Spleen (tissue), 11 donors: ENCODE measurements around the gene JPH4. TPM values are rescaled to one million over a fixed set of nuclear protein-coding genes. Genes with fewer than 3 reads are reported as not detected.

Experiments used
- DNase-seq: peaks from one replicate; pipeline ENCODE4 v3.0.0-alpha.2; 2020
- H3K27ac ChIP-seq, 8 donors: fragments of 200-600 bp; sonication (generic) in 7 of 8; 1 replicate in 4 of 8; 2 replicates in 4 of 8; pipeline versions ENCODE4 v1.5.0 to v1.8.0; 2016 to 2021; ENCODE audit warnings: inconsistent platforms in 4 of 8, mild to moderate bottlenecking in 4 of 8, moderate library complexity in 1 of 8
- H3K27me3 ChIP-seq, 7 donors: fragments of 200-600 bp; sonication (generic) in 6 of 7; replicated peaks in 1 of 7; 1 replicate in 4 of 7; 2 replicates in 3 of 7; pipeline versions ENCODE4 v1.5.0 to v1.8.0; 2016 to 2021; ENCODE audit warnings: inconsistent platforms in 3 of 7, mild to moderate bottlenecking in 1 of 7
- H3K36me3 ChIP-seq, 6 donors: fragments of 200-600 bp; sonication (generic) in 5 of 6; 1 replicate in 4 of 6; 2 replicates in 2 of 6; pipeline versions ENCODE4 v1.5.0 to v1.8.0; 2016 to 2021; ENCODE audit warnings: inconsistent platforms in 2 of 6
- H3K4me1 ChIP-seq, 6 donors: fragments of 200-600 bp; sonication (generic) in 5 of 6; 1 replicate in 3 of 6; 2 replicates in 3 of 6; pipeline versions ENCODE4 v1.5.0 to v1.8.0; 2016 to 2021; ENCODE audit warnings: inconsistent platforms in 3 of 6
- H3K4me3 ChIP-seq, 8 donors: fragments of 200-600 bp; sonication (generic) in 7 of 8; 1 replicate in 4 of 8; 2 replicates in 4 of 8; pipeline versions ENCODE4 v1.5.0 to v1.8.0; 2016 to 2021; ENCODE audit warnings: inconsistent platforms in 4 of 8, mild to moderate bottlenecking in 4 of 8, moderate library complexity in 2 of 8
- H3K9me3 ChIP-seq, 8 donors: fragments of 200-600 bp; sonication (generic) in 7 of 8; 1 replicate in 4 of 8; 2 replicates in 4 of 8; pipeline versions ENCODE4 v1.5.0 to v1.8.0; 2016 to 2021; ENCODE audit warnings: inconsistent platforms in 4 of 8
- CTCF ChIP-seq, 11 experiments: fragments of 200-600 bp in 7 of 11; fragments of 450-650 bp in 4 of 11; sonication (generic) in 4 of 11; IDR thresholded peaks in 8 of 11; conservative IDR thresholded peaks in 3 of 11; 1 replicate in 7 of 11; 2 replicates in 4 of 11; pipeline versions ENCODE4 v1.4.0 to v1.8.0; 2016 to 2021; ENCODE audit warnings: antibody characterized with exemption in 11 of 11, inconsistent platforms in 4 of 11, mild to moderate bottlenecking in 1 of 11
- POLR2A ChIP-seq, 3 donors: fragments of 450-650 bp; IDR thresholded peaks; one replicate each; pipeline ENCODE4 v1.5.1; 2017; ENCODE audit warnings: antibody characterized with exemption in 3 of 3, mild to moderate bottlenecking in 1 of 3
- POLR2AphosphoS5 ChIP-seq, 3 donors: sonication (generic); formaldehyde crosslinking; IDR thresholded peaks; one replicate each; pipeline ENCODE4 v1.5.1; 2017; ENCODE audit warnings: antibody characterized with exemption in 3 of 3
- WGBS, 5 donors: extraction: QIAGEN DNeasy Blood & Tissue Kit in 3 of 5; methylation state at CpG; one replicate each; pipeline versions ENCODE4 v1.1.5 to v1.1.7; 2013 to 2018; 5-methylcytosine and 5-hydroxymethylcytosine counted together
- intact Hi-C: fragments of 100-400 bp; cut with DNase I; formaldehyde crosslinking; loops from one replicate; pipeline ENCODE4 v1.15.0; 2023; ENCODE audit warnings: low total_unique reads
- polyA plus RNA-seq, 3 donors: library from polyadenylated mRNA; stranded (reverse); fragments of 200-250 nt; gene quantifications; one replicate each; pipeline ENCODE4 v1.2.1, GENCODE V29; 2013
- total RNA-seq, 7 donors: library from RNA; depleted of rRNA in 3 of 7; stranded (reverse); fragments of >200 nt in 3 of 7; fragmentation: NEBNext Ultra II Directional in 4 of 7; extraction: Animal tissue kit (Norgen Biotek cat#: 25700) in 4 of 7; gene quantifications; one replicate each; pipeline versions ENCODE4 v1.1.0 to v1.2.1, GENCODE V29; 2016 to 2021
- donor health status: healthy with polysubstance abuse.
- donor health status: DM: no; HTN: no; CAD: no; lungs with moderate emphysema.
- donor health status: DM: no; HTN: no; CAD: no.
- donor health status: Bipolar disorder and iron deficiency.
- donor health status: healthy.
- donor health status: DM: no; HTN: no; CAD: no.
- donor health status: DM: yes; HTN: yes; CAD: no.

Gene JPH4
- total and polyA plus RNA-seq, 10 donors = 0.70 to 17.3 (median 3.8) TPM

GRCh38 chr14:23571701-23572523 lies 6.7 kb downstream of the JPH4 start:
- intact Hi-C loops = no loop called here
- peak in 2 of 3 donors; percentile 43 to 46 for TF ChIP-seq POLR2AphosphoS5 (IDR thresholded peaks at IDR 0.05)
- TF ChIP-seq POLR2A (IDR thresholded peaks at IDR 0.05) = no peak
- TF ChIP-seq CTCF (IDR thresholded peaks at IDR 0.05 in 8 of 11, conservative IDR thresholded peaks at IDR 0.05 in 3 of 11) = no peak
- Histone ChIP-seq H3K36me3 (no peaks in the 10 kb centered on the region), H3K4me3 (peak overlapping the region in 1 of 8 donors; percentile 28), H3K27me3 (peaks cover 0 to 37% (median 20%) of the 10 kb centered on the region in 7 donors), H3K27ac (peak overlapping the region in 6 of 8 donors; percentile 14 to 76 (median 48)), H3K4me1 (peaks cover 8 to 62% (median 41%) of the 10 kb centered on the region in 6 donors), H3K9me3 (no peaks in the 10 kb centered on the region)
- 44 to 51% (median 46%) methylated on average over 14 of the region's 14 CpGs for WGBS, 5 donors
- no peak for DNase-seq

GRCh38 chr14:23570806-23571483 lies 7.6 kb downstream of the JPH4 start:
- intact Hi-C loops = no loop called here
- 80 to 92% (median 87%) methylated on average over 14 to 23 of the region's 23 CpGs for WGBS, 5 donors
- Histone ChIP-seq H3K4me3 (peak overlapping the region in 1 of 8 donors; percentile 28), H3K27ac (peak overlapping the region in 1 of 8 donors; percentile 76), H3K36me3 (peaks cover 0 to 4% (median 1%) of the 10 kb centered on the region in 6 donors), H3K4me1 (peaks cover 5 to 62% (median 41%) of the 10 kb centered on the region in 6 donors), H3K9me3 (no peaks in the 10 kb centered on the region), H3K27me3 (peaks cover 0 to 28% (median 11%) of the 10 kb centered on the region in 7 donors)
- TF ChIP-seq CTCF (IDR thresholded peaks at IDR 0.05 in 8 of 11, conservative IDR thresholded peaks at IDR 0.05 in 3 of 11) = no peak
- DNase-seq = no peak

DNA sequence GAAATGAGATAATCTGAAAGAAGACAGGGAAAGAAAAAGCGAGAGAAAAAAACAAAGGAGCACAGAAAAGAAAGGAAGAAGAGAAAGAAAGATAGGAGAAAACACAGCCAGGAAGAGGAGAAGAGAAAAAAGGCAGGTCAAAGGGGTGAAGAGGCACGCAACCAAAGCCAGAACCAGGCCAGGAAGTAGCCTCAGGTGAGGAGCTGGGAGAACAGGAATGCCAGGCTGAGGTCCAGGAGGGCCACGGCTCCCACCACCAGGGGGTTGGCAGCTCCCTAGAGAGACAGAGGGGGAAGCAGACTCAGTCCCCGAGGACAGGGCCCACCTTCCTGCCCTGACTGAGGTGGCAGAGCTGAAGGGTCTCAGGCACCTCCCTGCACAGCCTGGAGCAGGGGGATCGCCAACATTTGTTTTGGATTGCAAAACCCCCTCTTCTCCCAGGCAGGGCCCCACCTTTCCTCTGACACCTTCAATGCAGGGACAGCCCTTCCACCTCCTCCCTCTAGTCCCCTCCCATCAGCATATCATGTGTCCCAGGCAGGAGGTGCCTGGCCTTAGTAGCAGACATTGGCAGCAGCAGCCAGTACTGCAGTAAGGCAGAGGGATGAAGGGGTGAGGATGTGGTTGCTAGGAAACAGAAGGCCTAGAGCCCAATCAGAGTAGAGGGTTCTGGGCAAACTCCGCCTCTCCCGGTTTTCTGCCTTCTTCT lies 9.0 kb downstream of the JPH4 start:
- intact Hi-C loops = loop anchor here (10.0 kb wide), 1 partner anchor 245 kb away; the partner anchor contains the start of gene PABPN1
- TF ChIP-seq CTCF (IDR thresholded peaks at IDR 0.05 in 8 of 11, conservative IDR thresholded peaks at IDR 0.05 in 3 of 11) (no peak), POLR2AphosphoS5 (IDR thresholded peaks at IDR 0.05) (no peak), POLR2A (IDR thresholded peaks at IDR 0.05) (no peak)
- Histone ChIP-seq H3K9me3 (no peaks in the 10 kb centered on the region), H3K36me3 (peaks cover 0 to 17% (median 14%) of the 10 kb centered on the region in 6 donors), H3K27ac (peak overlapping the region in 1 of 8 donors; percentile 18), H3K27me3 (peaks cover 0 to 14% (median 0%) of the 10 kb centered on the region in 7 donors), H3K4me1 (peaks cover 5 to 64% (median 41%) of the 10 kb centered on the region in 6 donors), H3K4me3 (no peak overlapping the region)
- DNase-seq = no peak
- 68 to 83% (median 74%) methylated on average over 6 to 7 of the region's 7 CpGs for WGBS, 5 donors
